Measurements from ENCODE around the gene ASZ1.

The ASZ1 gene

GRCh38 chr7:117412946-117413559, 14.2 kb downstream of the ASZ1 start (continued):
- TF ChIP-seq ZNF449 (tag by site-specific recombination; IDR thresholded peaks at IDR 0.05) (no peak), PRDM10 (tag by site-specific recombination; IDR thresholded peaks at IDR 0.05) (no peak), HOXD13 (CRISPR knock-in tag; IDR thresholded peaks at IDR 0.05; ENCODE audit: borderline replicate concordance) (no peak), ZFP3 (tag by site-specific recombination; IDR thresholded peaks at IDR 0.05; ENCODE audit: low read depth) (no peak), SALL2 (tag by site-specific recombination; IDR thresholded peaks at IDR 0.05; ENCODE audit: borderline replicate concordance) (no peak), TRIM28 (IDR thresholded peaks at IDR 0.05; ENCODE audit: borderline replicate concordance, low read length) (no peak), BCL11A (tag by site-specific recombination; IDR thresholded peaks at IDR 0.05; ENCODE audit: low read depth) (peak; percentile 42; the same call in 1 of the 2 replicates), SP2 (tag by site-specific recombination; IDR thresholded peaks at IDR 0.05) (no peak), ZNF623 (tag by site-specific recombination; IDR thresholded peaks at IDR 0.05) (no peak), ZNF580 (tag by site-specific recombination; IDR thresholded peaks at IDR 0.05) (peak; percentile 12; the same call in 1 of the 2 replicates), ZNF510 (tag by site-specific recombination; IDR thresholded peaks at IDR 0.05; ENCODE audit: insufficient replicate concordance) (no peak), ZFHX2 (tag by site-specific recombination; conservative IDR thresholded peaks at IDR 0.05) (no peak), ZNF585B (tag by site-specific recombination; IDR thresholded peaks at IDR 0.05) (no peak), ZNF214 (tag by site-specific recombination; IDR thresholded peaks at IDR 0.05; ENCODE audit: borderline replicate concordance) (no peak), ZEB2 (tag by site-specific recombination; IDR thresholded peaks at IDR 0.05) (peak; percentile 51; the same call in 1 of the 2 replicates), ZNF433 (tag by site-specific recombination; IDR thresholded peaks at IDR 0.05; ENCODE audit: low read depth) (no peak), ZSCAN30 (tag by site-specific recombination; IDR thresholded peaks at IDR 0.05) (0 out of 2 replicates have a peak, but pooled peaks have one; percentile 44), AEBP2 (tag by site-specific recombination; IDR thresholded peaks at IDR 0.05; ENCODE audit: borderline replicate concordance) (no peak), BCL11B (tag by site-specific recombination; IDR thresholded peaks at IDR 0.05; ENCODE audit: low read depth) (peak; percentile 78), ZNF148 (tag by site-specific recombination; IDR thresholded peaks at IDR 0.05; ENCODE audit: borderline replicate concordance) (no peak), ZIC2 (tag by site-specific recombination; IDR thresholded peaks at IDR 0.05) (no peak), ZNF843 (tag by site-specific recombination; IDR thresholded peaks at IDR 0.05) (peak; percentile 94), ZBTB21 (tag by site-specific recombination; IDR thresholded peaks at IDR 0.05) (no peak), ZNF398 (tag by site-specific recombination; IDR thresholded peaks at IDR 0.05) (no peak), ZNF473 (tag by site-specific recombination; IDR thresholded peaks at IDR 0.05) (no peak), GLIS1 (tag by site-specific recombination; IDR thresholded peaks at IDR 0.05) (no peak), ZNF426 (tag by site-specific recombination; IDR thresholded peaks at IDR 0.05) (no peak), ZNF146 (tag by site-specific recombination; IDR thresholded peaks at IDR 0.05) (no peak), FEZF1 (tag by site-specific recombination; IDR thresholded peaks at IDR 0.05) (peak; percentile 88)
